ENCODE data around the gene FHIT. TPM values are rescaled to one million over a fixed set of nuclear protein-coding genes. Genes with fewer than 3 reads are reported as not detected.

Gene FHIT
- total RNA-seq, 1 donor from 2014 or later, result 5.7 TPM

GRCh38 chr3:60720736-60721135 lies 530.5 kb downstream of the FHIT start:
- Histone ChIP-seq H3F3A (ENCODE audit: low read depth) (no peaks in the 10 kb centered on the region), H3K9me3 (ENCODE audit: low read depth) (no peaks in the 10 kb centered on the region), H3K27me3 (no peaks in the 10 kb centered on the region), H3K4me3 (no peak overlapping the region), H3K4me2 (no peak overlapping the region), H3K36me3 (no peaks in the 10 kb centered on the region), H3K4me1 (no peaks in the 10 kb centered on the region), H3K79me2 (ENCODE audit: low read depth) (no peaks in the 10 kb centered on the region), H3K9ac (no peak overlapping the region), H4K20me1 (ENCODE audit: low read depth) (no peaks in the 10 kb centered on the region), H3K27ac (no peak overlapping the region), H2AFZ (replicated peaks) (no peak overlapping the region)
- H3K4me1 Mint-ChIP-seq, result no peaks in the 10 kb centered on the region
- H3K27me3 Mint-ChIP-seq (ENCODE audit: insufficient read depth, low read depth), result no peaks in the 10 kb centered on the region
- no peak for TF ChIP-seq EZH2phosphoT487 (IDR thresholded peaks at IDR 0.05)
- no peak for TF ChIP-seq CTCF (IDR thresholded peaks at IDR 0.05)
- TF ChIP-seq EZH2 (IDR thresholded peaks at IDR 0.05), result no peak
- H3K4me3 Mint-ChIP-seq, result no peak overlapping the region
- peaks cover 3% of the 10 kb centered on the region for H3K9me3 Mint-ChIP-seq
- H3K36me3 Mint-ChIP-seq, result no peaks in the 10 kb centered on the region
- DNase-seq (ENCODE audit: low spot score), result no peak
- H3K27ac Mint-ChIP-seq, result no peak overlapping the region

- H4K20me1 ChIP-seq (ENCODE audit: low read depth), result no peaks in the 10 kb centered on the region
- Mint-ChIP-seq H3K9me3 (peaks cover 4% of the 10 kb centered on the region), H3K27ac (no peak overlapping the region), H3K27me3 (ENCODE audit: insufficient read depth, low read depth) (no peaks in the 10 kb centered on the region), H3K36me3 (no peaks in the 10 kb centered on the region), H3K4me3 (no peak overlapping the region), H3K4me1 (no peaks in the 10 kb centered on the region)
- no peak overlapping the region for H2AFZ ChIP-seq (replicated peaks)
- no peaks in the 10 kb centered on the region for H3F3A ChIP-seq (ENCODE audit: low read depth)
- no peaks in the 10 kb centered on the region for H3K27me3 ChIP-seq
- no peak overlapping the region for H3K4me3 ChIP-seq
- H3K4me2 ChIP-seq, result no peak overlapping the region
- no peak for TF ChIP-seq EZH2 (IDR thresholded peaks at IDR 0.05)
- no peak for TF ChIP-seq CTCF (IDR thresholded peaks at IDR 0.05)
- no peak for TF ChIP-seq EZH2phosphoT487 (IDR thresholded peaks at IDR 0.05)
- no peaks in the 10 kb centered on the region for H3K79me2 ChIP-seq (ENCODE audit: low read depth)
- H3K9ac ChIP-seq, result no peak overlapping the region
- H3K27ac ChIP-seq, result no peak overlapping the region
- no peak for DNase-seq (ENCODE audit: low spot score)
- H3K9me3 ChIP-seq (ENCODE audit: low read depth), result no peaks in the 10 kb centered on the region
- H3K4me1 ChIP-seq, result no peaks in the 10 kb centered on the region
- no peaks in the 10 kb centered on the region for H3K36me3 ChIP-seq
Measured at GRCh38 chr3:60716573-60716972, 534.7 kb downstream of the FHIT start.

GRCh38 chr3:60708191-60708975 lies 542.9 kb downstream of the FHIT start:
- Histone ChIP-seq H3K4me1 (no peaks in the 10 kb centered on the region), H3K4me3 (no peak overlapping the region), H3K9me3 (ENCODE audit: low read depth) (no peaks in the 10 kb centered on the region), H4K20me1 (ENCODE audit: low read depth) (no peaks in the 10 kb centered on the region), H3K27ac (no peak overlapping the region), H2AFZ (replicated peaks) (no peak overlapping the region), H3K27me3 (no peaks in the 10 kb centered on the region), H3K36me3 (no peaks in the 10 kb centered on the region), H3K79me2 (ENCODE audit: low read depth) (no peaks in the 10 kb centered on the region), H3F3A (ENCODE audit: low read depth) (no peaks in the 10 kb centered on the region), H3K4me2 (no peak overlapping the region), H3K9ac (no peak overlapping the region)
- no peak for DNase-seq (ENCODE audit: low spot score)
- TF ChIP-seq CTCF (IDR thresholded peaks at IDR 0.05) (no peak), EZH2 (IDR thresholded peaks at IDR 0.05) (no peak), EZH2phosphoT487 (IDR thresholded peaks at IDR 0.05) (no peak)
- Mint-ChIP-seq H3K4me1 (peaks cover 9% of the 10 kb centered on the region), H3K4me3 (no peak overlapping the region), H3K27ac (no peak overlapping the region), H3K36me3 (no peaks in the 10 kb centered on the region), H3K27me3 (ENCODE audit: insufficient read depth, low read depth) (no peaks in the 10 kb centered on the region), H3K9me3 (peaks cover 9% of the 10 kb centered on the region)

Data from neural progenitor cell (in vitro differentiated cells).